HCT116 (cell line): Measurements from ENCODE around the gene PLCB4.

Experiments
- EZH2 ChIP-seq: fragments of 200-600 bp; sonication (generic); IDR thresholded peaks from 2 replicates; pipeline ENCODE4 v1.6.1; 2017; ENCODE audit warnings: antibody characterized with exemption, mixed run types
- POLR2AphosphoS5 ChIP-seq: IDR thresholded peaks from 2 replicates; pipeline ENCODE4 v1.6.1; 2011; ENCODE audit warnings: mild to moderate bottlenecking, low read depth, low read length, moderate library complexity
- SP1 ChIP-seq: IDR thresholded peaks from 2 replicates; pipeline ENCODE4 v1.6.1; 2012; ENCODE audit warnings: low read depth
- SRF ChIP-seq: IDR thresholded peaks from 2 replicates; pipeline ENCODE4 v1.6.1; 2012; ENCODE audit warnings: low read depth
- TF ChIP-seq, protein P1 (sequence below), 3 experiments: fragments of 200-600 bp in 1 of 3; sonication (generic) in 1 of 3; IDR thresholded peaks in 2 of 3; conservative IDR thresholded peaks in 1 of 3; 2 replicates each; pipeline ENCODE4 v1.5.1; 2012 to 2017; ENCODE audit warnings: low read depth in 2 of 3, low read length in 2 of 3, antibody characterized with exemption in 1 of 3, borderline replicate concordance in 1 of 3, control low read depth in 1 of 3, mild to moderate bottlenecking in 1 of 3, mixed read lengths in 1 of 3, mixed run types in 1 of 3, moderate library complexity in 1 of 3; ENCODE audit not compliant: insufficient read depth in 1 of 3
- TF ChIP-seq, protein P2 (sequence below): IDR thresholded peaks from 2 replicates; pipeline ENCODE4 v1.6.1; 2012; ENCODE audit warnings: low read depth

DNA sequence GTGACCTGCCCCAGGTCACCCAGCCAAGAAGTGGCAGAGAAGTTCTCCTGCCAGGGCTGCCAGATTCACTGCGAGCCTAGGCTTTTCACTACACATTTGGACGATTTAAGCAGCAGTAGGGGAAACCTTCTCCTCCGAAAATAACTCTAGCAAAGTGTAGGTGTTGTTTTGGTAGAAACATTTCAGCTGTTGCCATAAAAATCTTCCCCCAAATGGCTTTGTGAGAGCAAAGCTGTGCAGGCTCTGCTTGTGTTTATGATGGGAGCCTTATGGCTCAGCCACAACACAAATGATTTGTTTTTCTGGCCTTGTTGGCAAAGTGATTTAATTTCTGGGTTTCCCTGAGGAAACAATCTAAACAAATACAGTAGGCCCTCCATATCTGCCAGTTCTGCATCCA is 81.8 kb downstream of the PLCB4 start:
- TF ChIP-seq, protein P1, sequence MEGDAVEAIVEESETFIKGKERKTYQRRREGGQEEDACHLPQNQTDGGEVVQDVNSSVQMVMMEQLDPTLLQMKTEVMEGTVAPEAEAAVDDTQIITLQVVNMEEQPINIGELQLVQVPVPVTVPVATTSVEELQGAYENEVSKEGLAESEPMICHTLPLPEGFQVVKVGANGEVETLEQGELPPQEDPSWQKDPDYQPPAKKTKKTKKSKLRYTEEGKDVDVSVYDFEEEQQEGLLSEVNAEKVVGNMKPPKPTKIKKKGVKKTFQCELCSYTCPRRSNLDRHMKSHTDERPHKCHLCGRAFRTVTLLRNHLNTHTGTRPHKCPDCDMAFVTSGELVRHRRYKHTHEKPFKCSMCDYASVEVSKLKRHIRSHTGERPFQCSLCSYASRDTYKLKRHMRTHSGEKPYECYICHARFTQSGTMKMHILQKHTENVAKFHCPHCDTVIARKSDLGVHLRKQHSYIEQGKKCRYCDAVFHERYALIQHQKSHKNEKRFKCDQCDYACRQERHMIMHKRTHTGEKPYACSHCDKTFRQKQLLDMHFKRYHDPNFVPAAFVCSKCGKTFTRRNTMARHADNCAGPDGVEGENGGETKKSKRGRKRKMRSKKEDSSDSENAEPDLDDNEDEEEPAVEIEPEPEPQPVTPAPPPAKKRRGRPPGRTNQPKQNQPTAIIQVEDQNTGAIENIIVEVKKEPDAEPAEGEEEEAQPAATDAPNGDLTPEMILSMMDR (IDR thresholded peaks at IDR 0.05 in 2 of 3, conservative IDR thresholded peaks at IDR 0.05 in 1 of 3; ENCODE audit: borderline replicate concordance in 1 of 3, insufficient read depth in 1 of 3, low read depth in 2 of 3, low read length in 2 of 3), result no peak
- TF ChIP-seq POLR2AphosphoS5, result no peak
- TF ChIP-seq EZH2, result no peak
- TF ChIP-seq SP1, result no peak
- TF ChIP-seq, protein P2, sequence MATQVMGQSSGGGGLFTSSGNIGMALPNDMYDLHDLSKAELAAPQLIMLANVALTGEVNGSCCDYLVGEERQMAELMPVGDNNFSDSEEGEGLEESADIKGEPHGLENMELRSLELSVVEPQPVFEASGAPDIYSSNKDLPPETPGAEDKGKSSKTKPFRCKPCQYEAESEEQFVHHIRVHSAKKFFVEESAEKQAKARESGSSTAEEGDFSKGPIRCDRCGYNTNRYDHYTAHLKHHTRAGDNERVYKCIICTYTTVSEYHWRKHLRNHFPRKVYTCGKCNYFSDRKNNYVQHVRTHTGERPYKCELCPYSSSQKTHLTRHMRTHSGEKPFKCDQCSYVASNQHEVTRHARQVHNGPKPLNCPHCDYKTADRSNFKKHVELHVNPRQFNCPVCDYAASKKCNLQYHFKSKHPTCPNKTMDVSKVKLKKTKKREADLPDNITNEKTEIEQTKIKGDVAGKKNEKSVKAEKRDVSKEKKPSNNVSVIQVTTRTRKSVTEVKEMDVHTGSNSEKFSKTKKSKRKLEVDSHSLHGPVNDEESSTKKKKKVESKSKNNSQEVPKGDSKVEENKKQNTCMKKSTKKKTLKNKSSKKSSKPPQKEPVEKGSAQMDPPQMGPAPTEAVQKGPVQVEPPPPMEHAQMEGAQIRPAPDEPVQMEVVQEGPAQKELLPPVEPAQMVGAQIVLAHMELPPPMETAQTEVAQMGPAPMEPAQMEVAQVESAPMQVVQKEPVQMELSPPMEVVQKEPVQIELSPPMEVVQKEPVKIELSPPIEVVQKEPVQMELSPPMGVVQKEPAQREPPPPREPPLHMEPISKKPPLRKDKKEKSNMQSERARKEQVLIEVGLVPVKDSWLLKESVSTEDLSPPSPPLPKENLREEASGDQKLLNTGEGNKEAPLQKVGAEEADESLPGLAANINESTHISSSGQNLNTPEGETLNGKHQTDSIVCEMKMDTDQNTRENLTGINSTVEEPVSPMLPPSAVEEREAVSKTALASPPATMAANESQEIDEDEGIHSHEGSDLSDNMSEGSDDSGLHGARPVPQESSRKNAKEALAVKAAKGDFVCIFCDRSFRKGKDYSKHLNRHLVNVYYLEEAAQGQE, result no peak
- no peak for TF ChIP-seq SRF
